ENCODE results near the gene SLC46A2. TPM values are rescaled to one million over a fixed set of nuclear protein-coding genes. Genes with fewer than 3 reads are reported as not detected.

SLC46A2 gene, protein sequence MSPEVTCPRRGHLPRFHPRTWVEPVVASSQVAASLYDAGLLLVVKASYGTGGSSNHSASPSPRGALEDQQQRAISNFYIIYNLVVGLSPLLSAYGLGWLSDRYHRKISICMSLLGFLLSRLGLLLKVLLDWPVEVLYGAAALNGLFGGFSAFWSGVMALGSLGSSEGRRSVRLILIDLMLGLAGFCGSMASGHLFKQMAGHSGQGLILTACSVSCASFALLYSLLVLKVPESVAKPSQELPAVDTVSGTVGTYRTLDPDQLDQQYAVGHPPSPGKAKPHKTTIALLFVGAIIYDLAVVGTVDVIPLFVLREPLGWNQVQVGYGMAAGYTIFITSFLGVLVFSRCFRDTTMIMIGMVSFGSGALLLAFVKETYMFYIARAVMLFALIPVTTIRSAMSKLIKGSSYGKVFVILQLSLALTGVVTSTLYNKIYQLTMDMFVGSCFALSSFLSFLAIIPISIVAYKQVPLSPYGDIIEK
- not detected in 2 replicates for total RNA-seq

DNA sequence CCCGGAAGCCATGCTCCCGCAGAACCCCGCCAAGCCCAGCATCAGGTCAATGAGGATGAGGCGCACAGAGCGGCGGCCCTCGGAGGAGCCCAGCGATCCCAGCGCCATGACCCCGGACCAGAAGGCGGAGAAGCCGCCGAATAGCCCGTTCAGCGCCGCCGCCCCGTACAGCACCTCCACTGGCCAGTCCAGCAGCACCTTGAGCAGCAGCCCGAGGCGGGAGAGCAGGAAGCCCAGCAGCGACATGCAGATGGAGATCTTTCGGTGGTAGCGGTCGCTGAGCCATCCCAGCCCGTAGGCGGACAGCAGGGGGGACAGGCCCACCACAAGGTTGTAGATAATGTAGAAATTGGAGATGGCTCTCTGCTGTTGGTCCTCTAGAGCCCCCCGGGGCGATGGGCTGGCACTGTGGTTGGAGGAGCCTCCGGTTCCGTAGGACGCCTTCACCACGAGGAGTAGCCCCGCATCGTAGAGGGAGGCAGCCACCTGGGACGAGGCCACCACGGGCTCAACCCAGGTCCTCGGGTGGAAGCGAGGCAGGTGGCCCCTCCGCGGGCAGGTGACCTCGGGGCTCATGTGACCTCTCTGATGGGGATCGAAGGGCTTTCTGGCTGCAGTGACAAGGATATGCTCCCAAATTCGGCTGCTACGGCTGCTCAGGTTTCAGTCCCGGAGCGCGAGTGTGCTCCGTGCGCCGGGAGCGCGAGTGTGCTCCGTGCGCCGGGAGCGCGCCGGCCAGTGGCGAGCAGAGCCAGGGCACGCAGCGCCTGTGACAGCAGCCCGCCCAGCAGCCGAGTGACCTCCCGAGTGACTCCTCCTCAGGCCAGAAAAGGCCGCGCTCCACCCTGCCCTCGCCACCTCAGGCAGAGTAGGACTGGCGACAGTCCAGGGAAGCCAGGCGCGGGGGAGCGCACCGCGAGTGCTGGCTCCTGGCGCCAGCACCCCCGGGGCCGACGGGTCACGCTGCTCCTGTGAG, at the start of gene SLC46A2:
Gene SLC46A2, minus strand, starts transcription at position 771 of the 976 bp plus-strand sequence. Its CDS starts 195 bp downstream, at position 576.

Other genes starting within 250 kb of the SLC46A2 start
- gene INIP, start 172.8 kb downstream of the SLC46A2 start, total RNA-seq: 15.2 and 23.6 TPM in 2 replicates
- 10.0 and 11.6 TPM in 2 replicates for gene SNX30, start 140.1 kb downstream of the SLC46A2 start, total RNA-seq
- 0.17 TPM in 1 of 2 replicates, not detected in the other for gene ZNF883, start 121.3 kb upstream of the SLC46A2 start, total RNA-seq
- 0.65 and 1.4 TPM in 2 replicates for gene ZFP37, start 165.8 kb upstream of the SLC46A2 start, total RNA-seq